ENCODE measurements around the gene KLHDC4. TPM values are rescaled to one million over a fixed set of nuclear protein-coding genes. Genes with fewer than 3 reads are reported as not detected.

KLHDC4 gene
- total RNA-seq, 1 experiment from 2014 or later, result 36.3 TPM

GRCh38 chr16:87694441-87695125 lies 71.2 kb downstream of the KLHDC4 start:
- POLR2A ChIA-PET (ENCODE audit: unreplicated experiment), result no interaction called here
- Histone ChIP-seq H3K27ac (ENCODE audit: low read length) (no peak overlapping the region), H3K79me2 (ENCODE audit: low read length) (no peaks in the 10 kb centered on the region), H2AFZ (ENCODE audit: low read length) (no peak overlapping the region), H4K20me1 (ENCODE audit: low read length) (no peaks in the 10 kb centered on the region), H3F3A (ENCODE audit: low read length, unreplicated experiment) (no peaks in the 10 kb centered on the region), H3K9me2 (replicated peaks; ENCODE audit: low read length) (no peaks in the 10 kb centered on the region), H3K4me3 (ENCODE audit: low read length) (no peak overlapping the region), H3K9ac (ENCODE audit: low read length) (no peak overlapping the region), H3K4me1 (ENCODE audit: insufficient read depth, low read length) (no peaks in the 10 kb centered on the region), H3K36me3 (ENCODE audit: low read depth, low read length) (no peaks in the 10 kb centered on the region), H3K4me2 (ENCODE audit: low read length) (no peak overlapping the region), H3K9me3 (ENCODE audit: low read length) (no peaks in the 10 kb centered on the region), H3K27me3 (ENCODE audit: low read length) (no peaks in the 10 kb centered on the region)
- ATAC-seq (no peak), DNase-seq (no peak)
- no TSS peak for BruUV-seq (replicated peaks)
- TF ChIP-seq EZH2phosphoT487 (IDR thresholded peaks at IDR 0.05; ENCODE audit: borderline replicate concordance, low read length) (no peak), EZH2 (IDR thresholded peaks at IDR 0.05; ENCODE audit: low read length, unreplicated experiment) (no peak)
- TF ChIP-seq, protein P1, sequence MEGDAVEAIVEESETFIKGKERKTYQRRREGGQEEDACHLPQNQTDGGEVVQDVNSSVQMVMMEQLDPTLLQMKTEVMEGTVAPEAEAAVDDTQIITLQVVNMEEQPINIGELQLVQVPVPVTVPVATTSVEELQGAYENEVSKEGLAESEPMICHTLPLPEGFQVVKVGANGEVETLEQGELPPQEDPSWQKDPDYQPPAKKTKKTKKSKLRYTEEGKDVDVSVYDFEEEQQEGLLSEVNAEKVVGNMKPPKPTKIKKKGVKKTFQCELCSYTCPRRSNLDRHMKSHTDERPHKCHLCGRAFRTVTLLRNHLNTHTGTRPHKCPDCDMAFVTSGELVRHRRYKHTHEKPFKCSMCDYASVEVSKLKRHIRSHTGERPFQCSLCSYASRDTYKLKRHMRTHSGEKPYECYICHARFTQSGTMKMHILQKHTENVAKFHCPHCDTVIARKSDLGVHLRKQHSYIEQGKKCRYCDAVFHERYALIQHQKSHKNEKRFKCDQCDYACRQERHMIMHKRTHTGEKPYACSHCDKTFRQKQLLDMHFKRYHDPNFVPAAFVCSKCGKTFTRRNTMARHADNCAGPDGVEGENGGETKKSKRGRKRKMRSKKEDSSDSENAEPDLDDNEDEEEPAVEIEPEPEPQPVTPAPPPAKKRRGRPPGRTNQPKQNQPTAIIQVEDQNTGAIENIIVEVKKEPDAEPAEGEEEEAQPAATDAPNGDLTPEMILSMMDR (conservative IDR thresholded peaks at IDR 0.05; ENCODE audit: low read depth, low read length), result no peak
- intact Hi-C loops (cut with micrococcal nuclease), result no loop called here
- CTCF ChIA-PET, result interaction anchor here (0.6 kb wide), 1 partner anchor 88 kb away, joined by 8 read pairs; no protein-coding TSS in a partner anchor

GRCh38 chr16:87693827-87694226 lies 72.0 kb downstream of the KLHDC4 start:
- ChIA-PET POLR2A (ENCODE audit: unreplicated experiment) (no interaction called here), CTCF (no interaction called here)
- no peaks in the 10 kb centered on the region for H3K9me3 ChIP-seq (ENCODE audit: low read length)
- H3K4me1 ChIP-seq (ENCODE audit: insufficient read depth, low read length), result no peaks in the 10 kb centered on the region
- H4K20me1 ChIP-seq (ENCODE audit: low read length), result no peaks in the 10 kb centered on the region
- no peak overlapping the region for H3K9ac ChIP-seq (ENCODE audit: low read length)
- no peaks in the 10 kb centered on the region for H3K79me2 ChIP-seq (ENCODE audit: low read length)
- no peaks in the 10 kb centered on the region for H3K27me3 ChIP-seq (ENCODE audit: low read length)
- DNase-seq, result no peak
- intact Hi-C loops (cut with micrococcal nuclease), result no loop called here
- no peaks in the 10 kb centered on the region for H3K9me2 ChIP-seq (replicated peaks; ENCODE audit: low read length)
- no peaks in the 10 kb centered on the region for H3K36me3 ChIP-seq (ENCODE audit: low read depth, low read length)
- no peak overlapping the region for H3K4me2 ChIP-seq (ENCODE audit: low read length)
- H3K4me3 ChIP-seq (ENCODE audit: low read length), result no peak overlapping the region
- no peak overlapping the region for H3K27ac ChIP-seq (ENCODE audit: low read length)
- ATAC-seq, result no peak
- no peaks in the 10 kb centered on the region for H3F3A ChIP-seq (ENCODE audit: low read length, unreplicated experiment)
- BruUV-seq (replicated peaks), result no TSS peak
- no peak overlapping the region for H2AFZ ChIP-seq (ENCODE audit: low read length)
- TF ChIP-seq EZH2 (IDR thresholded peaks at IDR 0.05; ENCODE audit: low read length, unreplicated experiment) (no peak), EZH2phosphoT487 (IDR thresholded peaks at IDR 0.05; ENCODE audit: borderline replicate concordance, low read length) (no peak)
- TF ChIP-seq, protein P1 (conservative IDR thresholded peaks at IDR 0.05; ENCODE audit: low read depth, low read length), result no peak

DNA sequence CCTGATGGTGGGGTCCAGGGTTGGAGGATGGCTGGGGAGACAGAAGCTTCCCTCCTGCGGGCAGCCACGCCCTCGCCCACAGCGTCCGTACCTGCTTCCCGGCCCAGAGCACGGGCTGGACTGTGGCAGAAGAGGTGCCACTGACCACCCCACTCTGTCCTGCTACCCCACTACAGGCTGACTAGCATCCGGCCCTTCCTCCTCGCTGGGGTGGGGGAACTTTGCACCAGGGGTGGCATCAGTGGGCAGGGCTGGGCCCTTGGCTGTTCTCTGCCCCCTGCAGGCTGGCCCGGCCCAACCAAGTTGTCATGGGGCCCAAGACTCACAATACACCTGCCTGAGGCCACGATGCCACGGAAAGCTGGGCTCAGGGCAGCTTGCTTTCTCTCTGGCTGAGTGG lies 73.0 kb downstream of the KLHDC4 start:
- H3K4me1 ChIP-seq (ENCODE audit: insufficient read depth, low read length), result no peaks in the 10 kb centered on the region
- ATAC-seq (peak; percentile 15; the same call in 1 of the 2 replicates), DNase-seq (no peak)
- ChIA-PET CTCF (no interaction called here), POLR2A (ENCODE audit: unreplicated experiment) (no interaction called here)
- TF ChIP-seq, protein P1 (conservative IDR thresholded peaks at IDR 0.05; ENCODE audit: low read depth, low read length), result no peak
- TF ChIP-seq EZH2phosphoT487 (IDR thresholded peaks at IDR 0.05; ENCODE audit: borderline replicate concordance, low read length), result no peak
- no peak for TF ChIP-seq EZH2 (IDR thresholded peaks at IDR 0.05; ENCODE audit: low read length, unreplicated experiment)
- H4K20me1 ChIP-seq (ENCODE audit: low read length), result no peaks in the 10 kb centered on the region
- intact Hi-C loops (cut with micrococcal nuclease), result no loop called here
- no peaks in the 10 kb centered on the region for H3K79me2 ChIP-seq (ENCODE audit: low read length)
- H3K9me3 ChIP-seq (ENCODE audit: low read length), result no peaks in the 10 kb centered on the region
- H3F3A ChIP-seq (ENCODE audit: low read length, unreplicated experiment), result no peaks in the 10 kb centered on the region
- no peaks in the 10 kb centered on the region for H3K9me2 ChIP-seq (replicated peaks; ENCODE audit: low read length)
- H3K27ac ChIP-seq (ENCODE audit: low read length), result no peak overlapping the region
- no peak overlapping the region for H2AFZ ChIP-seq (ENCODE audit: low read length)
- no TSS peak for BruUV-seq (replicated peaks)
- H3K4me2 ChIP-seq (ENCODE audit: low read length), result no peak overlapping the region
- no peaks in the 10 kb centered on the region for H3K27me3 ChIP-seq (ENCODE audit: low read length)
- no peak overlapping the region for H3K4me3 ChIP-seq (ENCODE audit: low read length)
- no peak overlapping the region for H3K9ac ChIP-seq (ENCODE audit: low read length)
- no peaks in the 10 kb centered on the region for H3K36me3 ChIP-seq (ENCODE audit: low read depth, low read length)
